ENCODE measurements around the gene EFCC1. TPM values are rescaled to one million over a fixed set of nuclear protein-coding genes. Genes with fewer than 3 reads are reported as not detected.

Gene EFCC1
- total and polyA plus RNA-seq, 9 donors = 0.61 to 2.0 (median 0.79) TPM

DNA sequence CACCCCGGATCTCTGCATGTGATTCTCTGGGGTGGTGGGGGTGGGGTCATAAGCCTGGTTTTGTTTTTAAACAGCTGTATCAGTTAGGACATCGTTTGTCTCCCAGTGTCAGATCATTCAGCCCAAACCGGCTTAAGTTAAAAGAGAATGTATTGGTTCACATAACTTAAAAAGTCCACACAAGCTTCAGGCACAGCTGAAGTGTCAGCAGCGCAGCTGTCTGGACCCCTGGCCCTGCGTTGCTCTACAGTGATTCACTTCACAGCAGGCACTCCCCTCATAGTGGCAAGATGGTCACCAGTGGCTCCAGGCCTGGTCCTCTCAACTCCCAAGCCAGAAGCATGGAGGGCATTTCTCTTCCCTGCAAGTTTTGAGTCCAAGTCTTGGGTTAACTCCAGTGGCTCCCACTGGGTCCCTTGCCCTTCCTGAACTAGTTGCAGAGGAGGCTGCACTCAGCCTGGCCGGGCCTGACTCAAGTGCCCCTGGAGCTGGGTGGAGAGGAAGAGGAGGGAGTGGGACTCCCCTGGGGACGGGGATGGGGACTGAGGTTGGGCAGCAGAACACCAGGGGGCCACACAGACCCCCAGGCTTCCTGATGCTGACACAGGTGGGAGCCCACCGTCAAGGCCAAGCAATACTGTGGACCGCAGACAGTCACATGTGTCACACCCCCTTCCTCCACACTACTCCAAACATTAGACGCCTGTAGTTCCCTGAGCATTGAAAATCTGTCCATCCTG, 30.5 kb downstream of the EFCC1 start:
- H3K36me3 ChIP-seq (ENCODE audit: control insufficient read depth, insufficient read depth, low read length) = no peaks in the 10 kb centered on the region
- DNase-seq = no peak
- no peak overlapping the region for H3K27ac ChIP-seq (ENCODE audit: low read length)
- peaks cover 11% of the 10 kb centered on the region for H3K4me1 ChIP-seq (ENCODE audit: control insufficient read depth, insufficient read depth, low read length)
- peaks cover 4% of the 10 kb centered on the region for H3K9me3 ChIP-seq (replicated peaks; ENCODE audit: control insufficient read depth, low read depth, low read length)
- H3K4me3 ChIP-seq (ENCODE audit: low read length) = no peak overlapping the region
- H3K27me3 ChIP-seq (ENCODE audit: control insufficient read depth, insufficient read depth, low read length) = no peaks in the 10 kb centered on the region
- WGBS (ENCODE audit: insufficient coverage) = 56% methylated on average over 2 of the region's 10 CpGs

DNA sequence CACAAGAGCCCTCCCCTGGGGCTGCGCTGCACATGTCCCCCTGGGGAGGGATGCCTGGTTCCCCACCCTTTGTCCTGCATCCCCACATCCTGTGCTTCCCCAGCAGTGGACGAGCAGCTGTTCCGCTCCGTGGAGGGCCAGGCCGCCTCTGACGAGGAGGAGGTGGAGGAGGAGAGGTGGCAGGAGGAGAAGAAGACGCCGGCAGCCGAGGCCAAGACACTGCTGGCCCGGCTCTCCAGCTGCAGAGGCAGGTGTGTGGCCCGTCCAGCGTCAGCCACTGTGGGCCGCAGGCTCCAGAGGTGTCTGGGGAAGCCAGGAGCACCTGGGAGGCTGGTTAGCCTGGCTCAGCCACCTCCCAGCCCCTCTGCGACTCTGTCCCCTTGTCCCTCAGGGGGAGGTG, 31.6 kb downstream of the EFCC1 start:
- H3K4me1 ChIP-seq (ENCODE audit: control insufficient read depth, insufficient read depth, low read length) = peaks cover 5% of the 10 kb centered on the region
- DNase-seq = no peak
- no peaks in the 10 kb centered on the region for H3K36me3 ChIP-seq (ENCODE audit: control insufficient read depth, insufficient read depth, low read length)
- 26% methylated on average over 12 of the region's 14 CpGs for WGBS (ENCODE audit: insufficient coverage)
- H3K27me3 ChIP-seq (ENCODE audit: control insufficient read depth, insufficient read depth, low read length) = no peaks in the 10 kb centered on the region
- H3K4me3 ChIP-seq (ENCODE audit: low read length) = no peak overlapping the region
- peaks cover 4% of the 10 kb centered on the region for H3K9me3 ChIP-seq (replicated peaks; ENCODE audit: control insufficient read depth, low read depth, low read length)
- H3K27ac ChIP-seq (ENCODE audit: low read length) = no peak overlapping the region

DNA sequence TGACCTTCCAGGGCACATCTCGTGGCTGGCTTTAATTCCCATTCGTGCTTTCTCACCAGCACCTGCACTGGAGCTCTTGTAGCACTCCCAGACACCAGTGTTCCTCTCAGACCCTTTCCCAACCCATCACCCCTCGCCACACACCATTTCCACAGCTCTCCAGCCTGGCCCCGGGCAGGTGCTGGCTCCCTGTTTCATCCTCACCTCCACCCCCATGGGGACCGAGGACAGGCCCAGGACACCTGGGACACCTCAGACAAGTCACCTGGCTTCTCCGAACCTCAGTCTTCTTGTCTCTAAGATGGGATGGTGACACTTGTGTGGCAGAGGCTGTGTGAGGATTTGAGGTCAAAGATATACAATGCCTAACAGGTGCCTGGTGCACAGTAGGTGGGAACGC, 32.0 kb downstream of the EFCC1 start:
- Histone ChIP-seq H3K36me3 (ENCODE audit: control insufficient read depth, insufficient read depth, low read length) (no peaks in the 10 kb centered on the region), H3K4me1 (ENCODE audit: control insufficient read depth, insufficient read depth, low read length) (peaks cover 5% of the 10 kb centered on the region), H3K27ac (ENCODE audit: low read length) (no peak overlapping the region), H3K9me3 (replicated peaks; ENCODE audit: control insufficient read depth, low read depth, low read length) (peaks cover 4% of the 10 kb centered on the region), H3K4me3 (ENCODE audit: low read length) (no peak overlapping the region), H3K27me3 (ENCODE audit: control insufficient read depth, insufficient read depth, low read length) (no peaks in the 10 kb centered on the region)
- 57% methylated on average over 3 of the region's 7 CpGs for WGBS (ENCODE audit: insufficient coverage)
- no peak for DNase-seq

DNA sequence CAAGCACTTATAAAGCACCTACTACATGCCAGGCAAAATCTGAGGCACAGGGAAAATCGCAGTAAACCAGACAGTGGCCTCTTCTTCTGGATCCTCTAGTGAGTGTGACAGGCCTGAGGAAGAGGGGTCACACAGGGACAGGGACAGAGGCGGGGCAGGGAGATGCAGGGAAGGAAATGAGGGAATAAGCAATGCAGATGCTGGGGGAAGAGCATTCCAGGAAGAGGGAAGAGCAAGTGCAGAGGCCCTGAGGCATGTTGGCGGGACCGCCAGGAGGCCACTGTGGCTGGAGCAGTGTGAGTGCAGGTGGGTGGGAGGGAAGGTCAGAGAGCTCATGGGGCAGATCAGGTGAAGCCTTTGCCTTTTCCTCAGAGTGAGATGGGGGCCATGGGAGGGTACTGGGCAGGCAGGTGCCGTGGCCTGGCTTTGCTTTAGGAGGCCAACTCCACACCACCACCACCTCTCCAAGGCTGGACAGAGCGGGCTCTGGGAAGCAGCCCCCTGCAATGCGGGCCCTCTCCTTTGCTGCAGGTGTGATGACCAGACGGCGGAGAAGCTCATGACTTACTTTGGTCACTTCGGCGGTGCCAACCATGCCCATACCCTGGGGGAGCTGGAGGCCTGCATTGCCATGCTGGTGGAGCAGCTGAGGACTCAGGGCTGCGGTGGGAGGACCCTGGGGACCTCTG, 32.7 kb downstream of the EFCC1 start:
- Histone ChIP-seq H3K27ac (ENCODE audit: low read length) (no peak overlapping the region), H3K27me3 (ENCODE audit: control insufficient read depth, insufficient read depth, low read length) (no peaks in the 10 kb centered on the region), H3K36me3 (ENCODE audit: control insufficient read depth, insufficient read depth, low read length) (no peaks in the 10 kb centered on the region), H3K4me1 (ENCODE audit: control insufficient read depth, insufficient read depth, low read length) (peaks cover 5% of the 10 kb centered on the region), H3K9me3 (replicated peaks; ENCODE audit: control insufficient read depth, low read depth, low read length) (peaks cover 4% of the 10 kb centered on the region), H3K4me3 (ENCODE audit: low read length) (no peak overlapping the region)
- 88% methylated on average over 12 of the region's 12 CpGs for WGBS (ENCODE audit: insufficient coverage)
- no peak for DNase-seq

DNA sequence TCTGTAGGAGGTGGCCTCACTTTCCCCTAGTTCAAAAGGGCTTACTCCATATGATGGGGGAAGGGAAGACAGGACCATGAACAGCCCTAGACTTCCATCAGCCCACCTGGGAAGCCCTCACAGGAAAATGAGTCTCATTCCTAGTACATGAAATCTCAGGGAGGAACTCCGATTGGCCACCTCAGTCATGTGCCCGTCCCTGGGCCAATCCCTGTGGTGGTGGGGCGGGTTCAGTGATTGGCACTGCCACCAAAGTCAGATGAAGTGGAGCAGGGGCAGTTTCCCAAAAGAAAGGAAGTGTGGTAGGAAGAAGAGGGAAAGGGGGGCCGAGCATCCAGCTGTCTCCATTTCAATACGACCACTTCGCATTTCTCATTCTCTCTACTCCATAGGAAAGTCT, 33.5 kb downstream of the EFCC1 start:
- Histone ChIP-seq H3K4me3 (ENCODE audit: low read length) (no peak overlapping the region), H3K9me3 (replicated peaks; ENCODE audit: control insufficient read depth, low read depth, low read length) (peaks cover 4% of the 10 kb centered on the region), H3K27me3 (ENCODE audit: control insufficient read depth, insufficient read depth, low read length) (peaks cover 3% of the 10 kb centered on the region), H3K36me3 (ENCODE audit: control insufficient read depth, insufficient read depth, low read length) (no peaks in the 10 kb centered on the region), H3K27ac (ENCODE audit: low read length) (no peak overlapping the region), H3K4me1 (ENCODE audit: control insufficient read depth, insufficient read depth, low read length) (peaks cover 6% of the 10 kb centered on the region)
- 100% methylated on average over 1 of the region's 6 CpGs for WGBS (ENCODE audit: insufficient coverage)
- no peak for DNase-seq

DNA sequence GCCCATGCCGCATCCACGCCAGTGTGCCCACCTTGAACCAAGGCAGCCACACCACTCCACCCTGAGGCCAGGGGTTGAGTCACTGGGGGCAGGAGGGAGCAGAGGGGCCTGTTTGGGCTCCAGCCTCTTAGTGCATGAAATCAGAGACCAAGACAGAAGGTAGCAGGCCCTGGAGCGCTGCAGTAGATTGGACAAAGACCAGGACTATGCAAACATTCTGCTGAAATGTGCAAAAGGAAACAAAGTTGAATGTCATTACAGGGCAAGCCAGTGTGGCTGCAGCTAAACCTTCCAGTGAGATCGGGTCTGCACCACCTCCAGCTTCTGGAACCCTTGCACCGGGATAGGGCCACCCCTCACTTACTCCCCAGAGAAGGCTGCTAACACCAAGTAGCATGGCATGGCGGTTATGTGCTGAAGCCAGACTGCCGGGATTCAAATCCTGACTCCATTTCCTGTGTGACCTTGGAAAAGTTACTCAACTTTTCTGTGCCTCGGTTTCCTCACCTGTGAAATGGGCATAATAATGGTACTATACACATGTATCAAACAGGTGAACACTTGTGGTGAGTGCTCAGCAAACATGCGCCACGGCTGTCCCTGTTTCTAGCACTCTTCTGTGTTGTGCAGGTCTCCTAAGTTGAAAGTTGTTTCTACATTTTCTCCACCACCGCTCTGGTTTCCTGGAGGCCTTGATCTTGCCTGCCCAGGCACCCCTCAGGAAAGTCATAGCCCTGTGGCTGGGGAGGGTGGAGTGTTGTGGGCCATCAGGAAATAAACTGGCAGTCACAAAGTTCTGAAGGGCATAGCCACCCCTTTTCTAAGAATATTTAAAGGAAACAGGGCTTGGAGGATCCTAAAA, 34.5 kb downstream of the EFCC1 start:
- Histone ChIP-seq H3K9me3 (replicated peaks; ENCODE audit: control insufficient read depth, low read depth, low read length) (no peaks in the 10 kb centered on the region), H3K4me1 (ENCODE audit: control insufficient read depth, insufficient read depth, low read length) (peaks cover 9% of the 10 kb centered on the region), H3K4me3 (ENCODE audit: low read length) (no peak overlapping the region), H3K27ac (ENCODE audit: low read length) (no peak overlapping the region), H3K27me3 (ENCODE audit: control insufficient read depth, insufficient read depth, low read length) (peaks cover 3% of the 10 kb centered on the region), H3K36me3 (ENCODE audit: control insufficient read depth, insufficient read depth, low read length) (no peaks in the 10 kb centered on the region)
- no peak for DNase-seq
- WGBS (ENCODE audit: insufficient coverage) = 76% methylated on average over 4 of the region's 11 CpGs

DNA sequence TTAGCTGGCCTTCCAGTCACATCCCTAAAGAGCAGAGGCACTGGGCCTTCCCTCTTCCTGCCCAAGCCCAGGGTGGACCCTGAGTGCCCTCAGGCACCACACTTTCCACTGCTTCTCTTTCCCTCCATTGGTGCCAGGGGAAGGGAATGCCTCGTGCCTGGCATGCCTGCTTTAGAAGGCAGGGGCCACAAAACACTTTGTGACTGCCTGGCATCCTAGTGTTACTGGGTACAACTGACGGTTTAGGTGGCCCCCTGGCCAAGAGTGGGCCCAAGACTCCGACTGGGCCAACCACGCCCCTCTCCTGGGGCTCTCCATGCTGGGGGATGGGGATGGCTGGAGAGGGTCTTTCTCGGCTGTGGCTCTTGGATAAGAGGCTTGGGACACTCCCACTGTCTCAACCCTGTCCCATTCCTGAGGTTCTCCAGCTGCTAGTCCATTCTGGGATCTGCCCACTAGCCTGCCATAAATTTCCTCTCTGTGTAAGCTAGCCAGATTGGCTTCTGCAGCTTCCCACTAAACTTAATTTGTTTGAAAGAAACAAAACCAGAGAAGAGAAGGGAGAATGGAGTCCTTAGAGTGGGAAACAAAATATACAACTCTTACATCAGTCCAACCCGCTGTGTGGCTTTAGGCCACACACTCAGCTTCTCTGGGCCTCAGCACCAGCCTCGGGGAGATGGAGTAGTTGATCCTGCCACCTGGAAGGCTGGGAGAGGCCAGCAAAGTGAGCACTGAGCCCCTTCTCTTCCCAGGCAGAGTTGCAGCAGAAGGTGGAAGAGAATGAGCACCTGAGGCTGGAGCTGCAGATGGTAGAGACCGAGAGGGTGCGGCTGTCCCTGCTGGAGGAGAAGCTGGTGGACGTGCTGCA, 35.4 kb downstream of the EFCC1 start:
- Histone ChIP-seq H3K4me3 (ENCODE audit: low read length) (no peak overlapping the region), H3K27me3 (ENCODE audit: control insufficient read depth, insufficient read depth, low read length) (peaks cover 3% of the 10 kb centered on the region), H3K9me3 (replicated peaks; ENCODE audit: control insufficient read depth, low read depth, low read length) (no peaks in the 10 kb centered on the region), H3K36me3 (ENCODE audit: control insufficient read depth, insufficient read depth, low read length) (no peaks in the 10 kb centered on the region), H3K4me1 (ENCODE audit: control insufficient read depth, insufficient read depth, low read length) (peaks cover 9% of the 10 kb centered on the region), H3K27ac (ENCODE audit: low read length) (no peak overlapping the region)
- 73% methylated on average over 3 of the region's 10 CpGs for WGBS (ENCODE audit: insufficient coverage)
- no peak for DNase-seq

DNA sequence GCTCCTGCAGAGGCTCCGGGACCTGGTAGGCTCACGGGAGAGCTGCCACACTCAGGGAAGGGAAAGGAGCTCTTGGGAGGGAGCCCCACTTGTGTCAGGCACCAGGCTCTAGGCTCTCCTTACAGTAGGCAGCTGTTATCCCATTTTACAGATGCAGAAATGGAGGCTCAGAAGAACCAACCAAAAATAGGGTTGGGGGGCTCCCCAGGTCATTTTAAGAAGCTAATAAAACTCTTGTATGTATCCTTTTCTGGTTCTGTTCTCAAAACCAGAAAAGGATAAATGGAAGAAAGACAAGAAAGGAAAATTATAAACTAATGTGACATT, 36.0 kb downstream of the EFCC1 start:
- DNase-seq = no peak
- H3K27ac ChIP-seq (ENCODE audit: low read length) = no peak overlapping the region
- 38% methylated on average over 2 of the region's 2 CpGs for WGBS (ENCODE audit: insufficient coverage)
- no peaks in the 10 kb centered on the region for H3K9me3 ChIP-seq (replicated peaks; ENCODE audit: control insufficient read depth, low read depth, low read length)
- no peak overlapping the region for H3K4me3 ChIP-seq (ENCODE audit: low read length)
- no peaks in the 10 kb centered on the region for H3K36me3 ChIP-seq (ENCODE audit: control insufficient read depth, insufficient read depth, low read length)
- H3K4me1 ChIP-seq (ENCODE audit: control insufficient read depth, insufficient read depth, low read length) = peaks cover 5% of the 10 kb centered on the region
- peaks cover 3% of the 10 kb centered on the region for H3K27me3 ChIP-seq (ENCODE audit: control insufficient read depth, insufficient read depth, low read length)

DNA sequence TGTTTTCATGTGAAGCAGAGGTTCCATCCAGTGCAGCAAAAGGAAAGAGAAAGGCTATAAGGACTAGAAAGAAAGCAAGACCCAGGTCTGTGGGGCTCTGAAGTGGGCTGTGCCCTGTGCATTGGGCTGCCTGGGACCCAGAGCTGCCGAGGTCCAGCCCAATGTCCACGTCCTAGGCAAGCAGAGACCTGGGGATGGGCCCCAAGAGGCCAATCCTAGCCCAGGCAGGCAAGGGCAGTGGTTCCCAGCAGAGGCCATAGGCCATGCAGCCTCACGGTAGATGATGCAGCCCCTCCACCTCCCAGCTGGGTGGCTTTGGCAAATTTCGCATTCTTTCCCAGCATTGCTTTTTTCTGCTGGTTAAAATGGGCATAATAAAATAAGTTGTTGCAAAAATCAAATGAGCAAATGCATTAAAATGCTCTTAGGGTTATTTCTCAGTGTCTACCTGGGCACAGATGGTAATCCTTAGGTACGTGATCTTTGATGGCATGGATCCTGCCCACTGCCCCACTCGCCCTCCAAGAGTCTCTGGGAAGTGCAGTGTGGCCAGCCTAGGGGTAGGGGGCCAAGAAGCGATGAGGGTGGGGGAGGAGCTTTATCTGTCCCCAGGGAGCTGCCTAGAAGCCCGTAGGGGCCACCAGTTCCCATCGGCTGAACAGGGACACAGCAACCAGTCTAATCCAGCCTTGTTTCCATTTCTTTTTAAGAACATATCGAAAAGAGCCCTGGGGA, 37.2 kb downstream of the EFCC1 start:
- 61% methylated on average over 4 of the region's 10 CpGs for WGBS (ENCODE audit: insufficient coverage)
- no peak for DNase-seq
- no peak overlapping the region for H3K27ac ChIP-seq (ENCODE audit: low read length)
- H3K9me3 ChIP-seq (replicated peaks; ENCODE audit: control insufficient read depth, low read depth, low read length) = no peaks in the 10 kb centered on the region
- no peaks in the 10 kb centered on the region for H3K36me3 ChIP-seq (ENCODE audit: control insufficient read depth, insufficient read depth, low read length)
- H3K27me3 ChIP-seq (ENCODE audit: control insufficient read depth, insufficient read depth, low read length) = peaks cover 3% of the 10 kb centered on the region
- peaks cover 5% of the 10 kb centered on the region for H3K4me1 ChIP-seq (ENCODE audit: control insufficient read depth, insufficient read depth, low read length)
- H3K4me3 ChIP-seq (ENCODE audit: low read length) = no peak overlapping the region

Measured in muscle of leg (tissue), 11 donors.